GM18861 (cell line): ENCODE data around the gene KCTD10.
"Not testable (repeated sequence)": the region's sequence is repeated elsewhere in the genome, so short reads cannot be mapped to it uniquely, and the experiment has no call there.

Source experiments
- ATAC-seq: cut with Tn5 transposase; IDR thresholded peaks from one replicate; pipeline ENCODE4 v1.9.1; 2021; ENCODE audit not compliant: unreplicated experiment

The KCTD10 gene

GRCh38 chr12:109450980-109451379 lies 26.1 kb downstream of the KCTD10 start:
- no peak for ATAC-seq

- no peak for ATAC-seq
Observed at GRCh38 chr12:109449845-109450532, 27.1 kb downstream of the KCTD10 start.

GRCh38 chr12:109448707-109449390 lies 28.3 kb downstream of the KCTD10 start:
- ATAC-seq = no peak

GRCh38 chr12:109448272-109448671 lies 28.8 kb downstream of the KCTD10 start:
- ATAC-seq = no peak

GRCh38 chr12:109447482-109447881 lies 29.6 kb downstream of the KCTD10 start:
- no peak for ATAC-seq

GRCh38 chr12:109446869-109447268 lies 30.2 kb downstream of the KCTD10 start:
- no peak for ATAC-seq

- no peak for ATAC-seq
Observed at GRCh38 chr12:109445191-109445609, 31.9 kb downstream of the KCTD10 start.

GRCh38 chr12:109444259-109444658 lies 32.8 kb downstream of the KCTD10 start:
- ATAC-seq = no peak

- no peak for ATAC-seq
Observed at GRCh38 chr12:109443794-109444193, 33.3 kb downstream of the KCTD10 start.

- no peak for ATAC-seq
Observed at GRCh38 chr12:109440851-109441490, 36.1 kb downstream of the KCTD10 start.

GRCh38 chr12:109439951-109440350 lies 37.1 kb downstream of the KCTD10 start:
- ATAC-seq = not testable (repeated sequence)

- ATAC-seq = no peak
Observed at GRCh38 chr12:109439181-109439580, 37.9 kb downstream of the KCTD10 start.

- no peak for ATAC-seq
Observed at GRCh38 chr12:109436188-109436560, 40.9 kb downstream of the KCTD10 start.

- no peak for ATAC-seq
Observed at GRCh38 chr12:109435428-109436187, 41.5 kb downstream of the KCTD10 start.

GRCh38 chr12:109434582-109434981 lies 42.5 kb downstream of the KCTD10 start:
- ATAC-seq = no peak

GRCh38 chr12:109433618-109434017 lies 43.5 kb downstream of the KCTD10 start:
- ATAC-seq = no peak

- no peak for ATAC-seq
Observed at GRCh38 chr12:109432842-109433304, 44.2 kb downstream of the KCTD10 start.

GRCh38 chr12:109432431-109432830 lies 44.7 kb downstream of the KCTD10 start:
- ATAC-seq = no peak

GRCh38 chr12:109430244-109430643 lies 46.9 kb downstream of the KCTD10 start:
- ATAC-seq = no peak

- ATAC-seq = not testable (repeated sequence)
Observed at GRCh38 chr12:109428804-109429203, 48.3 kb downstream of the KCTD10 start.

GRCh38 chr12:109428037-109428629 lies 49.0 kb downstream of the KCTD10 start:
- ATAC-seq = no peak
